H54 (cell line): ENCODE measurements around the gene POMT1.

Source experiments
- DNase-seq: peaks from one replicate; pipeline ENCODE4 v3.0.0; 2011; ENCODE audit warnings: low spot score, mixed read lengths; ENCODE audit not compliant: insufficient read length
- FAIRE-seq: peaks from 3 replicates; lab custom pipeline; 2011; peaks lifted over from hg19 to GRCh38; lab: Jason Lieb, UNC
- POLR2A ChIP-seq: IDR thresholded peaks from 2 replicates; pipeline ENCODE4 v1.6.1; 2011; ENCODE audit warnings: low read depth, mild to moderate bottlenecking, low read length

The POMT1 gene

DNA sequence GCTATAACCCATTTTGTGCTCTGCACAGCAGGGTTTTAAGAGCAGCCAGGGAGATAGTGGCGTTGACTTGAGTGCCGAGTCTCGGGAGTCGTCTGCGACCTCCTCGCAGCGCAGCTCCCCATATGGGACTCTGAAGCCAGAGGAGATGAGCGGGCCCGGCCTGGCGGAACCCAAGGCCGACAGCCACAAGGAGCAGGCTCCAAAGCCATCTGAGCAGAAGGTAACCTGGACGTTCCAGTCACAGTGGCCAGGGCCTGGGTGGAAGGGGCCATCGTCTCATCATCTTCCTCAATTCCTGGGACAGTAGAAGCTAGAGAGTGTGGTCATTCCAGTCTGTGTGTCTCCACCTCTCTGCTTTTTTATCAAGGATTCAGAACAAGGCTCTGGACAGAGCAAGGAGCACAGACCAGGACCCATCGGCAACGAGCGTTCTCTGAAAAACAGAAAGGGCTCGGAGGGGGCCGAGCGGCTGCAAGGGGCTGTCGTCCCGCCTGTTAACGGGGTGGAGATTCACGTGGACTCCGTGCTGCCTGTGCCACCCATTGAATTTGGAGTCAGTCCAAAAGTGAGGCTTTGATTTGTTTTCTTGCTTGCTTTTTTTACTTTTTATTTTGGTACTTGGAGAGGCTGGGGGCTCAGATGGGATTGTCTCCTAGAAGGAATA, 20.2 kb upstream of the POMT1 start:
- no peak for TF ChIP-seq POLR2A
- DNase-seq (no peak), FAIRE-seq (no peak)

DNA sequence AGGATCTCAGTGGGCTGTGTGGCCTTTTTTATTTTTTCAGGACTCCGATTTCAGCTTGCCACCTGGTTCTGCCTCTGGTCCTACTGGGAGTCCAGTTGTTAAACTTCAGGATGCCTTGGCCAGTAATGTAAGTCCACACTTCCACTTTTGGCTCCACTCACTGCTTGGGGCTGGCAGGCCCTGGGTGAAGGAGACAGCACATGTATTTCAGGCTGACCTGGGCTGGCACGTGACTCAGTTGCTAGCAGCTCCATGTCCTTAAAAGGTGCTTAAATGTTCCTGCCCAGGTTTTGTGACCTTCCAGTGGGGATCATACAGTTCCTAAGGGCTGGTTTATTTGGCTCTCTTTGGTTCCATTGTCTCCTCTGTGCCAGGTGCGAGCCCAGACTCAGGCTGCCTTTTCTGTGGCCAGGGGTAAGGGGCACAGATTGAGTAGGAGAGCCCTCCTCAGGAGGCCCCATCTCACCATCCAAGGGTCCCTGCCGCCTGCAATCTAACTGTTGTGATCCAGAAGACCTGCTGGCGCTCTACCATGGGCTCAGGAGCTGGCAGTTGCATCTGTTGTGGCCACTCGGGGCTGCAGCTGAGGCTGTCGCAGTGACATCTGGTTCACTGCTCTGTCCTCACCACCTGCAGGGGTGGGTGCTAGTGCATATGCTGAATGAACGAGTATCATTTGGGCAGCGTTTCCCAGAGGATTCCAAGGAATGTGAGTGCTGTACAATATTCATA, 19.2 kb upstream of the POMT1 start:
- FAIRE-seq (no peak), DNase-seq (no peak)
- no peak for TF ChIP-seq POLR2A

DNA sequence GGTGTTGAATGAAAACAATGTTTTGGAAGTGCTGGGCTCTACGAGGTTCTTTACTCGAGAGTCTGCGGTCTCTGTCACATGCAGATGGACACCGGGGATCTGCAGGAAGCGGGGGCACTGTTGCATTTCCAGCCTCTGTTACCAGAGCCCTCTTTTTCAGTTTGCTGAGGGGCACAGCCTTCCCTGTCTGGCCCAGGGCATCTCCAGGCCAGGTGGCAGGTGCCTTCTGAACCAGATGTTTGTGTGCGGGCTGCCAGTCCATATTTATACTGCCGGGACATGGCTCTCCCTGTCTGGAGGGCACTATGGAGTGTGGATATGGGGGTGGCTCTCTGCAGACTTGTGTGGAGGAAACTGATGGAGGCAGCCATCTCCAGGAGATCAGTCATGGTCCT, 18.7 kb upstream of the POMT1 start:
- TF ChIP-seq POLR2A, result no peak
- DNase-seq (no peak), FAIRE-seq (no peak)

DNA sequence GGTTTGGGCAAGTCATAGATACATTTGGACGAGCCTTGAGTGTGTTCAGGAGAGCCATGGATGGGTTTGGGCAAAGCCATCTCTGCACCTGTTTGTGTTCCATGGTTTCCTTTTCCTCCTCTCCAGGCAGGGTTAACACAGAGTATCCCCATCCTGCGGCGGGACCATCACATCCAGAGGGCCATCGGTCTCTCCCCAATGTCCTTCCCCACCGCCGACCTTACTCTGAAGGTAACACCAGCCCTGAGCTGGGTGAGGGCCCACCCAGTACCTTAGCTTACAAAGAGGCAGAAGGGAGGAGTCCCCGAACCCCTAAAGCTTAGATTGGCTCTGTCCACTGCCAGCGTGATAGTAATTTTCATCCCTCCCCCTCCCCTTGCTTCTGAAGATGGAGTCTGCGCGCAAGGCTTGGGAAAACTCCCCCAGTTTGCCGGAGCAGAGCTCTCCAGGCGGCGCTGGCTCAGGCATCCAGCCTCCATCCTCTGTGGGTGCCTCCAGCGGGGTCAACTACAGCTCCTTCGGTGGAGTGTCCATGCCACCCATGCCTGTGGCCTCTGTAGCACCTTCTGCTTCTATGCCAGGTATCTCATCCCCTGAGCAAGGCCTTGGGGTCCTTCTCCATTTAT, 18.0 kb upstream of the POMT1 start:
- no peak for DNase-seq
- no peak for TF ChIP-seq POLR2A
- no peak for FAIRE-seq

DNA sequence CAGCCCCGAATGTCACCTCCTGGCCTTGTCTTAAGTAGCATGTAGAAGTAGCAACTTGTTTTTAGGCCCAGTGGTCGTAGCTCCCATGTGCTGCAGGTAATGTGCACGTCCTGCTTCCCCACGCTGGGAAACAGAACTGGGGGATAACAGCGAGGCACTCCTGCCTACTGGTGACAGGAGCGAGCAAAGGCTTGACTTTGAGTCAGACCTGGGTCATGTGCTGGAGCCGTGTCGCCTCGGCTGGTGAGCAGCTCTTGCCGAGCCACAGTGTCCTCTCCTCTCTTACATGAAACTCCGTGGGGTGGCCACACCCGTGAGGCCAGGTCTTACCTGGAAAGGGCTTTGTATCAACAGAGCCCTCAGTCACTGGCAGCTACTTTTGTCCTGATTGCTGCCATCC, 17.5 kb upstream of the POMT1 start:
- no peak for DNase-seq
- no peak for FAIRE-seq
- TF ChIP-seq POLR2A, result no peak

DNA sequence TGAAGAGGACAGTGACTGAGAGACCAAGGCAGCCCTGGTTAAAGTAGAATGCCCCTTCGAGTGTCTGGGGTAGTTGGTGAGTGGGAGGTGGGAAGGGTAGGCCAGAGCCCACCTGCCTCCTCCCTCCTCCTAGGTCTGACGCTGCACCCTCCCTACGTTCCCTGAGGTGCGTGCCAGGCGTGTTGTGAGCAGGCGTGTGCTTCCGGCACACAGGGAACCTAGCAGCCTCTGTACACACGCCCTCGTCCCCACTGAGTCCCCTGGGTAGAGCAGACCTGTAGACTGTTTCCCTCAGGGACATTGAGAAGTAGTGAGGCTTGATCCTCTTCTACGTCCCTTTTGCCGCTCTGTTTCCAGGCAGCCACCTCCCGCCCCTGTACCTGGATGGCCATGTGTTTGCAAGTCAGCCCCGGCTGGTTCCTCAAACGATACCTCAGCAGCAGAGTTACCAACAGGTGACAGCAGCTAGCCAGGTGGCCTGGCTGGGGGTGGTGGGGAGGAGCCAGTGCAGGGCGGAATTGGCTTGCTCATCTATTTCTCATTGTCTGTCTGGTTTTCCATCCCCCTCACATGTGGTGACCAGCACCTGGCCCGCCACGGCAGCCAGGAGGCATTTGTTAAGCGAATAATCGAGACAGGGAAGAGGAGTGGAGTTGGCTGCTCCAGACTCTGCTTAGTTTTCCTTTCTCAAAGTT, 16.8 kb upstream of the POMT1 start:
- FAIRE-seq, result no peak
- TF ChIP-seq POLR2A, result no peak

DNA sequence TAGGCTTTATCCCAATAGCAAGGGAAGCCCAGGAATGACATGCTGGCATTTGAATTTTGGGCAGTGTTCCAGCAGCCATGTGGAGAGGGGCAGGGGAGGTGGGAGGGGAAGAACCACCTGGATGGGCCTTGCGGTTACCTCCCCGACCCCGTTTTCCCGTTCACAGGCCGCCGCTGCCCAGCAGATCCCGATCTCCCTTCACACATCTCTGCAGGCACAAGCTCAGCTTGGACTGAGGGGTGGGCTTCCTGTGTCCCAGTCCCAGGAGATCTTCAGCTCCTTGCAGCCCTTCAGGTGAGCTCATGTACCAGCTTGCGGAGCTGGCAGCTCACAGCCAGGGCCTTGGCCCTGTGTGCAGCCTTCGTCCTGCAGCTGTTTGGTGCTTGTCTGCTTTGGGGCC, 15.7 kb upstream of the POMT1 start:
- no peak for FAIRE-seq

More for the DNA sequence above, 16.8 kb upstream of the POMT1 start:
- no peak for DNase-seq

DNA sequence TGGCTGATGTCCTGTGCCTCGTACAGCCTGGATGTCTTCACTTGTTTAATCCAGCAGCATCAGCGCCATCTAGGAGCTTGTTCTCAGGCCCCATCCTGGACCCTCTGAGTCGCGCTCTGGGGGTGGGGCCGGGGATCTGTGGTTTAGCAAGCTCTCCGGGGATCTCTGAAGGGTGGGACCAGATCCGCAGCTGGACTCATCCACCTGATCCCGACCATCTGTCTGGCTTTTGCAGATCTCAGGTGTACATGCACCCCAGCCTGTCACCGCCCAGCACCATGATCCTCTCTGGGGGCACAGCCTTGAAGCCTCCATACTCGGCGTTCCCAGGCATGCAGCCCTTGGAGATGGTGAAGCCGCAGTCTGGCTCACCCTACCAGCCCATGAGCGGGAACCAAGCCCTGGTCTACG, 15.1 kb upstream of the POMT1 start:
- DNase-seq, result no peak
- FAIRE-seq, result no peak
- no peak for TF ChIP-seq POLR2A

More for the DNA sequence above, 15.7 kb upstream of the POMT1 start:
- DNase-seq, result no peak
- no peak for TF ChIP-seq POLR2A

DNA sequence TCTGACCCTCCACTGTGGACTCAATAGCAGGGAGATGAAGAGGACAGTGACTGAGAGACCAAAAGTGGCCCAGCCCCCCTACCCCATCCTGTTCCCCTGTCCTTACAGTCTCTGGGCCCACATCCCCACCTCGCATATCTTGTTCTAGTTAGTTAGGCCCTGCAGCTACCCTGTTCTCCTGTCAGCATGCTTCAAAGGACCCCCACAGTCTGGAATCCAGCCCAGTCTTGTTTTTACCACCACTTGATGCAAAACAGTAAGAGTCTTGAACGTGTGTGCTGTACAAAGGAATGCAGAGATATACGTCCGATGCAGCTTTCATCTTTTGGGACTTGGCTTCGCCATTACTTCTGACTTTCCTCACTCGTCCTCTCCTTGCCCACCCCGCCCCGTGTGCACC, 12.2 kb upstream of the POMT1 start:
- DNase-seq (no peak), FAIRE-seq (no peak)
- no peak for TF ChIP-seq POLR2A

DNA sequence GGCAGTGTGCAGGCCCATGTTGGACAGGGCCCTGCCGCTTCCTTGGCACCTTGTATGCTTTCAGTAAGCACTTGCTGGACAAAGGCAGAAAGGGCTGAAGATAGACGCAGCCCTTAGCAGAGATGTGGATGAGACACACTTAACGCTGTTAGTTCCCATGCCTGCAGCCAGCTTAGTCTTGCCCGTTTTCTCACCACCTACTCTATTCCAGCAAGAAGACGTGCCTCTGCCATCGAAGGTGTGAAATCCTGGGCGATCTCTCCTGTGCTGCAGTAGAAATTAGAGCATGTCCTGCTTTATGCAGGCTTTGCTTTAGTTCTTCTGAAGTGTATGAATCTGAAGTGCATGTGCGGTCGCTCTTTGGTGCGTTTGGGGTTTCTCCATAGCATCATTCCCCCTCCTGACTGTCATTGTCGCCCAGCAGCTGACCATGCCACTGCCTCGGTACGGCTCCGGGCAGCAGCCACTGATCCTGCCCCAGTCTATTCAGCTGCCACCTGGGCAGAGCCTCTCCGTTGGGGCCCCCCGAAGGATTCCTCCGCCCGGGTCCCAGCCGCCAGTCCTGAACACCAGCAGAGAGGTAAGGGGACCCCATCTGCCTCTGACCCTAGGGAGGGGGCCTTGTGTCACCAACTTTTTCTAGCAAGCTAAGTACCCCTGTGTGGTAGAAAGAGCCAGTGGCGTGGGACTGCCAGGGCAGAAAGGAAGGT, 11.6 kb upstream of the POMT1 start:
- DNase-seq (no peak), FAIRE-seq (no peak)
- TF ChIP-seq POLR2A, result no peak

DNA sequence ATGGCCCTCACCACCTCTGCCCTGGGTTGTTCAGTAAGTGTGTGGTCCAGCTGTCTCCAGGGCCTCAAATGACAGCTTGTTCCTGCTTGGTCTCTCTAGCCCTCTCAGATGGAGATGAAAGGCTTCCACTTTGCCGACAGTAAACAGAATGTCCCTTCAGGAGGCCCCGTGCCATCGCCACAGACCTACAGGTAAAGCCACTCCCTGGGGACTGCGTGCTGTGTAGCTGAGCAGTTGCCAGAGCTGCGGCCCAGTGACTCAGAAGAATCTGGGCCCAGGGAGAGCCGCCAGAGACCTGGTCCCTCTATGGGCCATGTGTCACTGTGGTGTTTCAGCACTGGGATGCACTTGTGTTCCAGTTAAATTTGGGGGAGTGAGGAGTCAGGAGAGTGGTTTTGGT, 10.6 kb upstream of the POMT1 start:
- DNase-seq, result no peak
- no peak for TF ChIP-seq POLR2A
- FAIRE-seq, result no peak

DNA sequence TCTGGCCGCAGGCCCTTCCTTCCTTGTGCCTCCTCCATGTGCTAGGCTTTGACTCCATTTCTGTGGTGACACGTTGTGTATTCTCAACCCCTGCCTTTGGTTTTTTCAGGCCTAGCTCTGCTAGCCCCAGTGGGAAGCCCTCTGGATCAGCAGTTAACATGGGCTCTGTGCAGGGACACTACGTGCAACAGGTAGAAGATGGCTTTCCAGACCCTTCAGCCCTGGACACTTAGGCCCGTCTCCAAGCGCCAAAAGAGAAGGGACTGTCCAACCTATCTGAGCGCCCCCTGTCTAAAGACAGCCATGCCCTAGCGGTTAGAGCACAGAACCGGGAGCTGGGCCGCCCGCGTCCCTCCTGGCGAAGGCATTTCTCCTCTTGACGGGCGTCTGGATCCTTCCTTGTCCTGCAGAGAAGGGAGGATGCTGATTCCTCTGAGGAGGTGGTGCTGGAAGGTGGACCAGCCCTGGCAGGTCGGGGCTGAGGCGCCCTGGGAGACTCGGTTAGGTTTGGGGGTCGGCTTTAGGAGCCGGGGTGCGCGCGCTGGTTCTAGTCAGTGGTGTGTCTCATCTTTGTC, 8.3 kb upstream of the POMT1 start:
- DNase-seq (no peak), FAIRE-seq (no peak)
- no peak for TF ChIP-seq POLR2A

DNA sequence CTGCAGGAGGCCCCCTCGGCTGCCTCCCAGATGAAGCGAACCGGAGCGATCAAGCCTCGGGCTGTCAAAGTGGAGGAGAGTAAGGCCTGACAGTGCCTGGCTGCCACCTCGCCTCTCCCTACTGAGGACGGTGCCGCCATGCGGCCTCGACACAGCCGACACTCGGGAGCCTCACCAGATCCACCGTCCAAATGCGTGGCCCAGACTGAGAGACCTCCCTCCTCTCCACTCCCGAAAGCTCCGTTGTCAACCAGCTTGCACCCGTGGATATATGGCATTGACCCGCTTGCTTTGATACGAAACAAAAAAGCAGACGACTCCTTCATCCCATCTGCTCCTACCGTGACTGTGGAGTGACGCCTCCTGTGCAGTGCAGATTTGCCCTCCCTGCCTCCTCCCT, 6.9 kb upstream of the POMT1 start:
- FAIRE-seq, result no peak
- no peak for TF ChIP-seq POLR2A
- DNase-seq, result no peak
